Omental fat pad (tissue), 4 donors: ENCODE measurements around the gene ZWILCH. TPM values are rescaled to one million over a fixed set of nuclear protein-coding genes. Genes with fewer than 3 reads are reported as not detected.
"Not testable (repeated sequence)": the region's sequence is repeated elsewhere in the genome, so short reads cannot be mapped to it uniquely, and the experiment has no call there.

ENCODE experiments used
- ATAC-seq: fragments of 150-250 bp; one replicate; pipeline ENCODE4 v1.9.1; 2016; ENCODE audit warnings: mild to moderate bottlenecking, moderate library complexity; ENCODE audit not compliant: low FRiP score
- DNase-seq: peaks from one replicate; pipeline ENCODE4 v3.0.0-alpha.2; 2019; ENCODE audit warnings: low spot score
- total RNA-seq, 4 donors: library from RNA; depleted of rRNA; stranded (reverse); fragments of >200 nt; gene quantifications; one replicate each; pipeline ENCODE4 v1.1.0, GENCODE V29; 2016
- TF ChIP-seq, protein P1 (sequence below), 3 donors: fragments of 450-650 bp; IDR thresholded peaks; one replicate each; pipeline ENCODE4 v1.5.1; 2016 to 2017; ENCODE audit warnings: antibody characterized with exemption in 3 of 3, mild to moderate bottlenecking in 3 of 3, moderate library complexity in 2 of 3

Gene ZWILCH
- total RNA-seq, 4 donors from 2014 or later, result 2.5 to 4.8 (median 3.8) TPM

DNA sequence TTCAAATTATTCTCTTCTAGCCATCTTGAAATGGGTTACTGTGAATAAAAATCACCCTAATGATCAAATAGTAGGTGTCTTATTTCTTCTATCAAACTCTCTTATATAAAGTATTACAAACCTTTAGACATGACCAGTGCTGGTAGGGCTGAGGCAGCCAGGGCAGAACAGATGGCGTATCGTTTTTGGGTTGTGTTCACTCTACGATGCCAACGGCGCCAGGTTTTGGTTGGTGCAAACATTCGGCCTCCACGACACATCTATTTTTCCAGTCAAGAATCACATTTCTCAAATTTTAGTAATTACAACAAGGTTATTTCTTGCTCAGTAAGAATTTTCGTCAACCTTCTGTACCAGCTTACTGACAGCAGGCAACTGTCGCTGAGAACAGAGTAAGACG, 2.6 kb upstream of the ZWILCH start:
- ATAC-seq (no peak), DNase-seq (no peak)
- TF ChIP-seq, protein P1, sequence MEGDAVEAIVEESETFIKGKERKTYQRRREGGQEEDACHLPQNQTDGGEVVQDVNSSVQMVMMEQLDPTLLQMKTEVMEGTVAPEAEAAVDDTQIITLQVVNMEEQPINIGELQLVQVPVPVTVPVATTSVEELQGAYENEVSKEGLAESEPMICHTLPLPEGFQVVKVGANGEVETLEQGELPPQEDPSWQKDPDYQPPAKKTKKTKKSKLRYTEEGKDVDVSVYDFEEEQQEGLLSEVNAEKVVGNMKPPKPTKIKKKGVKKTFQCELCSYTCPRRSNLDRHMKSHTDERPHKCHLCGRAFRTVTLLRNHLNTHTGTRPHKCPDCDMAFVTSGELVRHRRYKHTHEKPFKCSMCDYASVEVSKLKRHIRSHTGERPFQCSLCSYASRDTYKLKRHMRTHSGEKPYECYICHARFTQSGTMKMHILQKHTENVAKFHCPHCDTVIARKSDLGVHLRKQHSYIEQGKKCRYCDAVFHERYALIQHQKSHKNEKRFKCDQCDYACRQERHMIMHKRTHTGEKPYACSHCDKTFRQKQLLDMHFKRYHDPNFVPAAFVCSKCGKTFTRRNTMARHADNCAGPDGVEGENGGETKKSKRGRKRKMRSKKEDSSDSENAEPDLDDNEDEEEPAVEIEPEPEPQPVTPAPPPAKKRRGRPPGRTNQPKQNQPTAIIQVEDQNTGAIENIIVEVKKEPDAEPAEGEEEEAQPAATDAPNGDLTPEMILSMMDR (IDR thresholded peaks at IDR 0.05), result no peak

GRCh38 chr15:66503041-66503648, 2.0 kb upstream of the ZWILCH start:
- not testable (repeated sequence) for DNase-seq, ATAC-seq

- ATAC-seq (no peak), DNase-seq (no peak)
- TF ChIP-seq, protein P1 (IDR thresholded peaks at IDR 0.05), result no peak
Measured at GRCh38 chr15:66503780-66504562, 1.2 kb upstream of the ZWILCH start.

DNA sequence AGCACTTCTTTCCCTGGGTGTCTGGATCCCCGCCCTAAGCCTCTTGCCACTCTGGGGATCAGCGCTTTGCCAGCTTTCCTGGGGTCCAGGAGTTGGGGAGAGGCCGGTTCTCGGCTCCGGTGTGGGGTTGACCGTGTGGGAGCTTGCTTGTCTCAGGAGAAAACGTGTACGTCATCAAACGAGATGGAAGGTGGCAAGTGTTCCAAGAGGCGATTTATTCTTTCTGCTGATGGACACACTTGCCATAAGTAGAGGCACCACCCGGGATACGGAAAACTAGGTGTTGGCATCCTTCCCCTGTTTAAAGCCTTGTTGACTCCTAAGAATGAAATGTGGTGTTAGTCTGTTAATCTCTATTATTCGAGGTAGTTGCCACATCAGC, 295 bp downstream of the ZWILCH start:
- no peak for DNase-seq
- ATAC-seq, result peak; percentile 19
- TF ChIP-seq, protein P1 (IDR thresholded peaks at IDR 0.05), result no peak

DNA sequence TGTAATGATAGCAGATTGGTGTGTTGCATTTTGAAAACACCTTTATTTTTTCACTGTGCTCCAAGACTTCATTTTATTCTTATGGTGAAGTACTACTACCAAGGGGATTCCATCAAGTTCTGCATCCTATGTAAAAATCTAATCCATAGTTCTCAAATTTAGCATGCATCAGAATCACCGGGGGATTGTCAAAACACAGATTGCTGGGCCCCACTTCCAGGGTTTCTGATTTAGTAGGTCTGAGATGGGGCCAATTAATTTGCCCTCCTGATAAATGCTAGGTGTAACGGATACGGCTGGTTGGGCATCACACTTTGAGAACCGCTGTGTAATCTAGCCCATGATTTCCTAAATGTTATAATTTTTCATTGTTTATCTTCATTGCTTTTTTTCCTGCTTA, 692 bp downstream of the ZWILCH start:
- no peak for ATAC-seq
- TF ChIP-seq, protein P1 (IDR thresholded peaks at IDR 0.05), result no peak

GRCh38 chr15:66508293-66508883, 3.3 kb downstream of the ZWILCH start:
- DNase-seq (no peak), ATAC-seq (no peak)
- TF ChIP-seq, protein P1 (IDR thresholded peaks at IDR 0.05), result no peak

More for the DNA sequence above, 692 bp downstream of the ZWILCH start:
- DNase-seq, result no peak

- DNase-seq (no peak), ATAC-seq (no peak)
- TF ChIP-seq, protein P1 (IDR thresholded peaks at IDR 0.05), result no peak
Measured at GRCh38 chr15:66514586-66514985, 9.5 kb downstream of the ZWILCH start.
